H9 (cell line): ENCODE results near the gene CXXC1. TPM values are rescaled to one million over a fixed set of nuclear protein-coding genes. Genes with fewer than 3 reads are reported as not detected.

ENCODE experiments used
- DNase-seq: peaks from one replicate; pipeline ENCODE4 v3.0.0-alpha.2; 2017
- H2AFZ ChIP-seq: one replicate; pipeline ENCODE4 v1.6.1; 2013; ENCODE audit warnings: mild to moderate bottlenecking, low read length, control low read depth, moderate library complexity
- H2AK5ac ChIP-seq: 2 replicates; pipeline ENCODE4 v1.6.1; 2013; ENCODE audit warnings: low read length, control low read depth, mixed read lengths; ENCODE audit not compliant: insufficient read length
- H2BK120ac ChIP-seq: one replicate; pipeline ENCODE4 v1.6.1; 2013; ENCODE audit warnings: low read depth, mild to moderate bottlenecking, low read length, control low read depth, inconsistent platforms; ENCODE audit not compliant: poor library complexity, severe bottlenecking
- H2BK12ac ChIP-seq: 2 replicates; pipeline ENCODE4 v1.6.1; 2013; ENCODE audit warnings: low read length, control low read depth, mixed read lengths, low read depth; ENCODE audit not compliant: insufficient read length
- H2BK15ac ChIP-seq: 2 replicates; pipeline ENCODE4 v1.6.1; 2013; ENCODE audit warnings: low read depth, low read length, control low read depth
- H2BK20ac ChIP-seq: one replicate; pipeline ENCODE4 v1.6.1; 2013; ENCODE audit warnings: low read depth, mild to moderate bottlenecking, low read length, control low read depth, inconsistent platforms; ENCODE audit not compliant: poor library complexity, severe bottlenecking
- H2BK5ac ChIP-seq: 2 replicates; pipeline ENCODE4 v1.6.1; 2013; ENCODE audit warnings: low read length, control low read depth, mixed read lengths; ENCODE audit not compliant: insufficient read length
- H3K14ac ChIP-seq: 2 replicates; pipeline ENCODE4 v1.6.1; 2013; ENCODE audit warnings: low read length, control low read depth; ENCODE audit not compliant: insufficient read depth
- H3K18ac ChIP-seq: 2 replicates; pipeline ENCODE4 v1.6.1; 2013; ENCODE audit warnings: low read depth, mild to moderate bottlenecking, mixed read lengths, low read length, control low read depth; ENCODE audit not compliant: insufficient read length
- H3K23ac ChIP-seq: 2 replicates; pipeline ENCODE4 v1.6.1; 2013; ENCODE audit warnings: low read length, control low read depth, mixed read lengths, low read depth; ENCODE audit not compliant: insufficient read length
- H3K23me2 ChIP-seq: 2 replicates; pipeline ENCODE4 v1.6.1; 2013; ENCODE audit warnings: low read depth, mild to moderate bottlenecking, mixed read lengths, low read length, control low read depth; ENCODE audit not compliant: insufficient read length, poor library complexity, severe bottlenecking
- H3K27ac ChIP-seq: 2 replicates; pipeline ENCODE4 v1.5.1; 2013; ENCODE audit warnings: low read length, control low read depth, mixed read lengths, low read depth; ENCODE audit not compliant: insufficient read length
- H3K27me3 ChIP-seq: 2 replicates; pipeline ENCODE4 v1.6.1; 2013; ENCODE audit warnings: low read length, control low read depth, inconsistent platforms; ENCODE audit not compliant: insufficient read depth
- H3K4ac ChIP-seq: 2 replicates; pipeline ENCODE4 v1.6.1; 2013; ENCODE audit warnings: low read depth, mild to moderate bottlenecking, control low read depth, inconsistent platforms, low read length, moderate library complexity
- H3K4me1 ChIP-seq: 2 replicates; pipeline ENCODE4 v1.6.1; 2013; ENCODE audit warnings: low read length, control low read depth, inconsistent platforms; ENCODE audit not compliant: insufficient read depth
- H3K4me2 ChIP-seq: 2 replicates; pipeline ENCODE4 v1.6.1; 2013; ENCODE audit warnings: low read length, control low read depth, mixed read lengths; ENCODE audit not compliant: insufficient read length, insufficient read depth
- H3K56ac ChIP-seq: 2 replicates; pipeline ENCODE4 v1.6.1; 2013; ENCODE audit warnings: low read depth, mild to moderate bottlenecking, mixed read lengths, low read length, control low read depth; ENCODE audit not compliant: insufficient read length
- H3K79me1 ChIP-seq: 2 replicates; pipeline ENCODE4 v1.6.1; 2013; ENCODE audit warnings: low read depth, mild to moderate bottlenecking, moderate library complexity, low read length, control low read depth, inconsistent platforms; ENCODE audit not compliant: insufficient read depth, poor library complexity, severe bottlenecking
- H3K79me2 ChIP-seq: 2 replicates; pipeline ENCODE4 v1.6.1; 2013; ENCODE audit warnings: low read length, control low read depth, inconsistent platforms; ENCODE audit not compliant: insufficient read depth
- H3K9ac ChIP-seq: 2 replicates; pipeline ENCODE4 v1.6.1; 2013; ENCODE audit warnings: low read length, control low read depth, mixed read lengths; ENCODE audit not compliant: insufficient read length; ENCODE audit errors: extremely low read depth
- H3K9me3 ChIP-seq: one replicate; pipeline ENCODE4 v1.6.1; 2013; ENCODE audit warnings: low read depth, low read length, inconsistent platforms; ENCODE audit not compliant: control insufficient read depth
- H3T11ph ChIP-seq: one replicate; pipeline ENCODE4 v1.6.1; 2013; ENCODE audit warnings: mild to moderate bottlenecking, low read length, control low read depth, inconsistent platforms
- H4K20me1 ChIP-seq: one replicate; pipeline ENCODE4 v1.6.1; 2013; ENCODE audit not compliant: control insufficient read depth, insufficient read length, insufficient read depth
- H4K5ac ChIP-seq: 2 replicates; pipeline ENCODE4 v1.6.1; 2013; ENCODE audit warnings: low read depth, mild to moderate bottlenecking, mixed read lengths, low read length, control low read depth; ENCODE audit not compliant: insufficient read length
- H4K8ac ChIP-seq: replicated peaks from 2 replicates; pipeline ENCODE4 v1.6.1; 2013; ENCODE audit warnings: low read length, control low read depth, mixed read lengths, low read depth; ENCODE audit not compliant: insufficient read length
- H4K91ac ChIP-seq: 2 replicates; pipeline ENCODE4 v1.6.1; 2013; ENCODE audit warnings: low read depth, mild to moderate bottlenecking, moderate library complexity, mixed read lengths, low read length, control low read depth; ENCODE audit not compliant: insufficient read length
- H3K27ac Mint-ChIP-seq, 3 experiments: 2 replicates in 2 of 3; 3 replicates in 1 of 3; pipeline ENCODE4 v1.8.0; 2020 to 2021; ENCODE audit warnings: mixed read lengths in 3 of 3, mild to moderate bottlenecking in 1 of 3, moderate library complexity in 1 of 3
- H3K27me3 Mint-ChIP-seq: 2 replicates; pipeline ENCODE4 v1.8.0; 2021; ENCODE audit warnings: low read depth, mild to moderate bottlenecking, moderate library complexity, mixed read lengths
- H3K36me3 Mint-ChIP-seq, 3 experiments: 2 replicates in 2 of 3; 3 replicates in 1 of 3; pipeline ENCODE4 v1.8.0; 2020 to 2021; ENCODE audit warnings: low read depth in 3 of 3, mixed read lengths in 3 of 3; ENCODE audit not compliant: insufficient read depth in 1 of 3
- H3K4me1 Mint-ChIP-seq, 2 experiments: 2 replicates each; pipeline ENCODE4 v1.8.0; 2020; ENCODE audit warnings: mixed read lengths in 2 of 2
- H3K4me3 Mint-ChIP-seq, 2 experiments: 2 replicates in 1 of 2; 3 replicates in 1 of 2; pipeline ENCODE4 v1.8.0; 2020 to 2021; ENCODE audit warnings: mild to moderate bottlenecking in 2 of 2, mixed read lengths in 2 of 2, moderate library complexity in 1 of 2
- H3K9me3 Mint-ChIP-seq, 2 experiments: 2 replicates in 1 of 2; 3 replicates in 1 of 2; pipeline ENCODE4 v1.8.0; 2020; ENCODE audit warnings: mild to moderate bottlenecking in 2 of 2, mixed read lengths in 2 of 2, moderate library complexity in 1 of 2
- CTCF ChIP-seq: fragments of 200-600 bp; sonication (generic); conservative IDR thresholded peaks from 3 replicates; pipeline ENCODE4 v1.8.0; 2021; ENCODE audit warnings: antibody characterized with exemption, mild to moderate bottlenecking
- WGBS: extraction: QIAGEN DNeasy Blood & Tissue Kit; methylation state at CpG from one replicate; pipeline ENCODE4 v1.1.7; 2013; ENCODE audit warnings: missing lambda C conversion rate, low lambda C conversion rate, mixed read lengths; ENCODE audit not compliant: insufficient read length; ENCODE audit errors: extremely low coverage; 5-methylcytosine and 5-hydroxymethylcytosine counted together
- total RNA-seq: library from RNA; stranded (reverse); gene quantifications from 2 replicates; pipeline ENCODE4 v1.2.1, GENCODE V29; 2021

Gene CXXC1
- total RNA-seq, 1 experiment from 2014 or later: 95.9 TPM

DNA sequence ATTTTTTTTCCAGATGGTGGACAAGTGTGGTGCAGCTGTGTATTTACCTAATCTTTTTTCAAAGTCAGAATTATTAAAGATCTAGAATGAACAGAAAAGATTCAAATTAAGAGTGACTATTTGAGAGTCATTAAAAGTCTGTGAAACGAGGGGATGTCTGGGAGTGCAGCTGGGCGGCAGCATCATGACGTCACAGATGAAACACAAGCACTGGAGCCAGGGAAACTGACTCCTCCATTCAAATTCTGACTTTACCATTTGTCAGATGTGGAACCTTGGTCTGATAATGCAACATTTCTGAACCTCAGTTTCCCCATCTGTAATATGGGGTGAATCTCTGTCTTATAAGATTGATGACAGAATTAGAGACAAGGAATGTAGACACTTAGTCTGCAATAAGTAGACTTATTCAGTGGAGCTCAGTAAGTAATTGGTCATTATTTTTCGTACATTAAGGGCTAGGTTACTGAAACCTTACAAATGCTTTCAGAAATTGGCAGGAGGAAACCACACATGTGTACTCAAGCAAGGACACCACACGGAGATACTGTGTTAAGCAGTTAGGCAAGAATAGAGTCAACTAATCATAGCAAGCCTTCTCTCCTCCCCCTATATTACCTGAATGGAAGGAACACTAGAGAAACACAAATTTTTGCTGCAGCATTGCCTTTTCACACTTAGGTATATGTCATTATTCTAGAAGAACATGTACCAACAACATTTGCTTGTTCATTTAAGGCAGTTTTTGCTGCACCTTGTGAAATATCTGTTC, 27.8 kb upstream of the CXXC1 start:
- Histone ChIP-seq H3K9ac (no peak overlapping the region), H3K9me3 (no peaks in the 10 kb centered on the region), H4K5ac (no peak overlapping the region), H3K79me2 (no peaks in the 10 kb centered on the region), H2BK120ac (no peak overlapping the region), H2BK12ac (no peak overlapping the region), H3K4me2 (no peak overlapping the region), H3K27me3 (no peaks in the 10 kb centered on the region; the same call in 1 of the 2 replicates), H2BK20ac (no peak overlapping the region), H4K20me1 (no peaks in the 10 kb centered on the region), H4K8ac (no peak overlapping the region), H3K56ac (no peak overlapping the region), H3T11ph (no peak overlapping the region), H2AFZ (no peak overlapping the region), H3K14ac (no peak overlapping the region), H4K91ac (no peak overlapping the region), H3K23ac (no peak overlapping the region), H3K79me1 (no peaks in the 10 kb centered on the region), H3K4ac (no peak overlapping the region), H3K4me1 (no peaks in the 10 kb centered on the region), H3K23me2 (no peaks in the 10 kb centered on the region), H3K18ac (no peak overlapping the region), H2BK15ac (no peak overlapping the region), H2AK5ac (no peak overlapping the region), H2BK5ac (no peak overlapping the region), H3K27ac (no peak overlapping the region)
- no peak for TF ChIP-seq CTCF
- H3K4me3 Mint-ChIP-seq: no peak overlapping the region
- H3K36me3 Mint-ChIP-seq: no peaks in the 10 kb centered on the region
- no CpG with 5 or more reads among the region's 5 CpGs for WGBS
- no peak for DNase-seq
- peaks cover 0 to 5% of the 10 kb centered on the region in 2 experiments; a peak in 1 of 4 replicates for H3K4me1 Mint-ChIP-seq
- peaks cover 24% of the 10 kb centered on the region for H3K27me3 Mint-ChIP-seq
- H3K27ac Mint-ChIP-seq: no peak overlapping the region
- H3K9me3 Mint-ChIP-seq: no peaks in the 10 kb centered on the region
